ENCODE measurements around the gene LRGUK. TPM values are rescaled to one million over a fixed set of nuclear protein-coding genes. Genes with fewer than 3 reads are reported as not detected.

LRGUK gene
- polyA plus RNA-seq, 4 donors, result 0.03 to 0.22 TPM; not detected in 2

GRCh38 chr7:134167250-134167649 lies 40.1 kb downstream of the LRGUK start:
- no peak for DNase-seq
- H3K27ac ChIP-seq (ENCODE audit: low read depth in 1 of 3, low read length in 2 of 3), result no peak overlapping the region
- no peaks in the 10 kb centered on the region for H3K9me3 ChIP-seq (ENCODE audit: control insufficient read depth in 2 of 2, insufficient read depth in 1 of 2, low read depth in 1 of 2, low read length in 1 of 2)
- 95 to 96% (median 95%) methylated on average over 5 of the region's 5 CpGs for WGBS, 3 donors
- no peaks in the 10 kb centered on the region for H3K36me3 ChIP-seq (ENCODE audit: control insufficient read depth in 3 of 3, insufficient read depth in 2 of 3, low read depth in 1 of 3, low read length in 3 of 3)
- no peaks in the 10 kb centered on the region for H3K27me3 ChIP-seq (ENCODE audit: control insufficient read depth in 3 of 3, insufficient read depth in 3 of 3, low read length in 3 of 3)
- no peak for FAIRE-seq
- H3K4me1 ChIP-seq (ENCODE audit: control insufficient read depth in 3 of 3, insufficient read depth in 2 of 3, low read depth in 1 of 3, low read length in 2 of 3), result no peaks in the 10 kb centered on the region
- H3K4me3 ChIP-seq (ENCODE audit: low read depth in 1 of 3, low read length in 3 of 3), result no peak overlapping the region

- Histone ChIP-seq H3K27me3 (ENCODE audit: control insufficient read depth in 3 of 3, insufficient read depth in 3 of 3, low read length in 3 of 3) (no peaks in the 10 kb centered on the region), H3K27ac (ENCODE audit: low read depth in 1 of 3, low read length in 2 of 3) (no peak overlapping the region)
These were observed 40.7 kb downstream of the LRGUK start for GRCh38 chr7:134167841-134168240.

DNA sequence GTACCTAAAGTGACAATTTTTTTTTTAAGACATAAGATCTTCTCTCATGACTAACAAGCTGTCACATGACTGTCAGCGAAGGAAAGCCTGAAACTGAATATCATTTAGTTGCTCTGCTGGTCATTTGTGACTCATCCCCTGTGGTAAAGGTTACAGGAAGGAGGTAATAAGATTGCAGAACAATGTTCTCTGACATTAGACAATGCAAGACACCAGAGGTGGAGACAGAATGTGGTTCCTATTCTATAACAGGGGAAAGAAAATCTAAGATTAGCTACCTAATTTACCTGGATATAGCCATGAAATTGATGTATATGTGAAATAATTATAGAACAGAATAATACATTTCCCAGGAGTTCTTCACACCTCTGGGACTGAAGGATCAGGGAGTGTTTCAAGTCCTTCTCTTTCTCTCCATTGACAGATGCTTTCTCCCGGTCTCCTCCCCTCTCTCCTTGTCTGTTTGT lies 47.7 kb downstream of the LRGUK start:
- Histone ChIP-seq H3K4me1 (ENCODE audit: control insufficient read depth in 3 of 3, insufficient read depth in 2 of 3, low read depth in 1 of 3, low read length in 2 of 3) (no peaks in the 10 kb centered on the region), H3K36me3 (ENCODE audit: control insufficient read depth in 3 of 3, insufficient read depth in 2 of 3, low read depth in 1 of 3, low read length in 3 of 3) (no peaks in the 10 kb centered on the region), H3K4me3 (ENCODE audit: low read depth in 1 of 3, low read length in 3 of 3) (no peak overlapping the region), H3K27ac (ENCODE audit: low read depth in 1 of 3, low read length in 2 of 3) (peak overlapping the region in 1 of 3 donors; percentile 21), H3K9me3 (ENCODE audit: control insufficient read depth in 2 of 2, insufficient read depth in 1 of 2, low read depth in 1 of 2, low read length in 1 of 2) (no peaks in the 10 kb centered on the region), H3K27me3 (ENCODE audit: control insufficient read depth in 3 of 3, insufficient read depth in 3 of 3, low read length in 3 of 3) (no peaks in the 10 kb centered on the region)
- DNase-seq (peak; percentile 60 to 70), FAIRE-seq (no peak)
- WGBS, 3 donors, result 33 to 44% (median 42%) methylated on average over 2 of the region's 2 CpGs

More at GRCh38 chr7:134167841-134168240, 40.7 kb downstream of the LRGUK start:
- no peaks in the 10 kb centered on the region for H3K36me3 ChIP-seq (ENCODE audit: control insufficient read depth in 3 of 3, insufficient read depth in 2 of 3, low read depth in 1 of 3, low read length in 3 of 3)
- no peaks in the 10 kb centered on the region for H3K4me1 ChIP-seq (ENCODE audit: control insufficient read depth in 3 of 3, insufficient read depth in 2 of 3, low read depth in 1 of 3, low read length in 2 of 3)
- DNase-seq, result no peak
- H3K9me3 ChIP-seq (ENCODE audit: control insufficient read depth in 2 of 2, insufficient read depth in 1 of 2, low read depth in 1 of 2, low read length in 1 of 2), result no peaks in the 10 kb centered on the region
- no peak overlapping the region for H3K4me3 ChIP-seq (ENCODE audit: low read depth in 1 of 3, low read length in 3 of 3)
- WGBS, 3 donors, result 68 to 80% (median 77%) methylated on average over 1 of the region's 1 CpG
- FAIRE-seq, result no peak

GRCh38 chr7:134175334-134176036 lies 48.3 kb downstream of the LRGUK start:
- no peak for FAIRE-seq
- no peak overlapping the region for H3K4me3 ChIP-seq (ENCODE audit: low read depth in 1 of 3, low read length in 3 of 3)
- DNase-seq, result no peak
- no peaks in the 10 kb centered on the region for H3K27me3 ChIP-seq (ENCODE audit: control insufficient read depth in 3 of 3, insufficient read depth in 3 of 3, low read length in 3 of 3)
- H3K27ac ChIP-seq (ENCODE audit: low read depth in 1 of 3, low read length in 2 of 3), result no peak overlapping the region
- H3K36me3 ChIP-seq (ENCODE audit: control insufficient read depth in 3 of 3, insufficient read depth in 2 of 3, low read depth in 1 of 3, low read length in 3 of 3), result no peaks in the 10 kb centered on the region
- no peaks in the 10 kb centered on the region for H3K9me3 ChIP-seq (ENCODE audit: control insufficient read depth in 2 of 2, insufficient read depth in 1 of 2, low read depth in 1 of 2, low read length in 1 of 2)
- WGBS, 3 donors, result 84 to 89% (median 86%) methylated on average over 6 of the region's 6 CpGs
- no peaks in the 10 kb centered on the region for H3K4me1 ChIP-seq (ENCODE audit: control insufficient read depth in 3 of 3, insufficient read depth in 2 of 3, low read depth in 1 of 3, low read length in 2 of 3)

DNA sequence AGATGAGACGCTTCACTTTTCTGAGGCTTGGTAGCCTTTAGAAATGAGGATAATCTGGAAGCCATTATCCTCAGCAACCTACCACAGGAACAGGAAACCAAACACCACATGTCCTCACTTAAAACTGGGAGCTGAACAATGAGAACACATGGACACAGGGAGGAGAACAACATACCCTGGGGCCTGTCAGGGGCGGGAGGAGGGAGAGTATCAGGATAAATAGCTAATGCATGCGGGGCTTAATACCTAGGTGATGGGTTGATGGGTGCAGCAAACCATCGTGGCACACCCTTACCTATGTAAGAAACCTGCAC lies 48.9 kb downstream of the LRGUK start:
- WGBS, 3 donors, result 93 to 99% (median 94%) methylated on average over 4 of the region's 4 CpGs
- Histone ChIP-seq H3K9me3 (ENCODE audit: control insufficient read depth in 2 of 2, insufficient read depth in 1 of 2, low read depth in 1 of 2, low read length in 1 of 2) (no peaks in the 10 kb centered on the region), H3K4me1 (ENCODE audit: control insufficient read depth in 3 of 3, insufficient read depth in 2 of 3, low read depth in 1 of 3, low read length in 2 of 3) (no peaks in the 10 kb centered on the region), H3K27ac (ENCODE audit: low read depth in 1 of 3, low read length in 2 of 3) (no peak overlapping the region), H3K36me3 (ENCODE audit: control insufficient read depth in 3 of 3, insufficient read depth in 2 of 3, low read depth in 1 of 3, low read length in 3 of 3) (no peaks in the 10 kb centered on the region), H3K27me3 (ENCODE audit: control insufficient read depth in 3 of 3, insufficient read depth in 3 of 3, low read length in 3 of 3) (no peaks in the 10 kb centered on the region), H3K4me3 (ENCODE audit: low read depth in 1 of 3, low read length in 3 of 3) (no peak overlapping the region)
- no peak for DNase-seq
- no peak for FAIRE-seq

GRCh38 chr7:134179036-134180011 lies 52.2 kb downstream of the LRGUK start:
- DNase-seq (no peak), FAIRE-seq (no peak)
- WGBS, 3 donors, result 81 to 88% (median 84%) methylated on average over 6 of the region's 6 CpGs
- Histone ChIP-seq H3K36me3 (ENCODE audit: control insufficient read depth in 3 of 3, insufficient read depth in 2 of 3, low read depth in 1 of 3, low read length in 3 of 3) (no peaks in the 10 kb centered on the region), H3K9me3 (ENCODE audit: control insufficient read depth in 2 of 2, insufficient read depth in 1 of 2, low read depth in 1 of 2, low read length in 1 of 2) (no peaks in the 10 kb centered on the region), H3K4me3 (ENCODE audit: low read depth in 1 of 3, low read length in 3 of 3) (no peak overlapping the region), H3K27ac (ENCODE audit: low read depth in 1 of 3, low read length in 2 of 3) (no peak overlapping the region), H3K4me1 (ENCODE audit: control insufficient read depth in 3 of 3, insufficient read depth in 2 of 3, low read depth in 1 of 3, low read length in 2 of 3) (no peaks in the 10 kb centered on the region), H3K27me3 (ENCODE audit: control insufficient read depth in 3 of 3, insufficient read depth in 3 of 3, low read length in 3 of 3) (no peaks in the 10 kb centered on the region)

- Histone ChIP-seq H3K4me3 (ENCODE audit: low read depth in 1 of 3, low read length in 3 of 3) (no peak overlapping the region), H3K4me1 (ENCODE audit: control insufficient read depth in 3 of 3, insufficient read depth in 2 of 3, low read depth in 1 of 3, low read length in 2 of 3) (no peaks in the 10 kb centered on the region), H3K27ac (ENCODE audit: low read depth in 1 of 3, low read length in 2 of 3) (no peak overlapping the region), H3K27me3 (ENCODE audit: control insufficient read depth in 3 of 3, insufficient read depth in 3 of 3, low read length in 3 of 3) (no peaks in the 10 kb centered on the region), H3K9me3 (ENCODE audit: control insufficient read depth in 2 of 2, insufficient read depth in 1 of 2, low read depth in 1 of 2, low read length in 1 of 2) (no peaks in the 10 kb centered on the region), H3K36me3 (ENCODE audit: control insufficient read depth in 3 of 3, insufficient read depth in 2 of 3, low read depth in 1 of 3, low read length in 3 of 3) (no peaks in the 10 kb centered on the region)
- DNase-seq, result no peak
- no peak for FAIRE-seq
- 83 to 94% (median 88%) methylated on average over 1 of the region's 1 CpG for WGBS, 3 donors
These were observed 53.2 kb downstream of the LRGUK start for GRCh38 chr7:134180376-134180775.

- WGBS, 3 donors, result 52 to 58% (median 57%) methylated on average over 3 of the region's 3 CpGs
- no peak for DNase-seq
- H3K4me3 ChIP-seq (ENCODE audit: low read depth in 1 of 3, low read length in 3 of 3), result no peak overlapping the region
- no peaks in the 10 kb centered on the region for H3K9me3 ChIP-seq (ENCODE audit: control insufficient read depth in 2 of 2, insufficient read depth in 1 of 2, low read depth in 1 of 2, low read length in 1 of 2)
- no peak for FAIRE-seq
- H3K27me3 ChIP-seq (ENCODE audit: control insufficient read depth in 3 of 3, insufficient read depth in 3 of 3, low read length in 3 of 3), result no peaks in the 10 kb centered on the region
- H3K27ac ChIP-seq (ENCODE audit: low read depth in 1 of 3, low read length in 2 of 3), result no peak overlapping the region
- no peaks in the 10 kb centered on the region for H3K4me1 ChIP-seq (ENCODE audit: control insufficient read depth in 3 of 3, insufficient read depth in 2 of 3, low read depth in 1 of 3, low read length in 2 of 3)
- H3K36me3 ChIP-seq (ENCODE audit: control insufficient read depth in 3 of 3, insufficient read depth in 2 of 3, low read depth in 1 of 3, low read length in 3 of 3), result no peaks in the 10 kb centered on the region
These were observed 54.9 kb downstream of the LRGUK start for GRCh38 chr7:134182078-134182477.
